H1 (cell line): ENCODE measurements around the gene TMBIM1. TPM values are rescaled to one million over a fixed set of nuclear protein-coding genes. Genes with fewer than 3 reads are reported as not detected.
A peak's percentile ranks its signal among the peaks of the same experiment; 100 is the strongest.

Source experiments
- CTCF ChIP-seq, 3 experiments: IDR thresholded peaks; 1 replicate in 2 of 3; 2 replicates in 1 of 3; pipeline versions ENCODE4 v1.5.1 to v1.6.1; 2011; ENCODE audit warnings: low read length in 3 of 3, mild to moderate bottlenecking in 3 of 3, inconsistent platforms in 2 of 3, low read depth in 1 of 3, moderate library complexity in 1 of 3; ENCODE audit not compliant: insufficient read depth in 1 of 3; ENCODE audit errors: control extremely low read depth in 1 of 3
- MAX ChIP-seq: IDR thresholded peaks from 2 replicates; pipeline ENCODE4 v1.6.1; 2012; ENCODE audit warnings: inconsistent platforms
- SIN3A ChIP-seq, 2 experiments: IDR thresholded peaks in 1 of 2; conservative IDR thresholded peaks in 1 of 2; 2 replicates each; pipeline ENCODE4 v1.6.1; 2011 to 2012; ENCODE audit warnings: low read length in 2 of 2, improper control_type of control experiment in 1 of 2, low read depth in 1 of 2, mild to moderate bottlenecking in 1 of 2
- polyA plus RNA-seq, 7 experiments: library from polyadenylated mRNA; depleted of rRNA in 3 of 7; stranded (reverse) in 5 of 7; unstranded in 2 of 7; fragments of >200 nt in 5 of 7; fragments of 200-250 nt in 2 of 7; gene quantifications; 1 replicate in 5 of 7; 2 replicates in 1 of 7; 4 replicates in 1 of 7; pipeline versions ENCODE4 v1.2.1 to v1.2.3, GENCODE V29; 2011 to 2013; ENCODE audit warnings: missing spikeins in 2 of 7, mixed read lengths in 2 of 7
- total RNA-seq: library from RNA; stranded (reverse); fragmentation: NEBNext Ultra II Directional; extraction: Animal tissue kit (Norgen Biotek cat#: 25700); gene quantifications from 2 replicates; pipeline ENCODE4 v1.2.1, GENCODE V29; 2021

TMBIM1 gene
- total and polyA plus RNA-seq, 2 of the 8 experiments (the other 6 are each of a cell fraction or from before 2014, with no cell fraction given): 22.1 to 36.8 TPM

- 0 out of 4 replicates have a peak, but pooled peaks of 1 of the 2 experiments have one; percentile 37 for TF ChIP-seq SIN3A (conservative IDR thresholded peaks at IDR 0.05 in 1 of 2, IDR thresholded peaks at IDR 0.05 in 1 of 2; ENCODE audit: low read depth in 1 of 2, low read length in 2 of 2)
- no peak for TF ChIP-seq MAX
- peak in 2 of 3 experiments; percentile 89 to 93; a peak in 3 of 4 replicates for TF ChIP-seq CTCF (IDR thresholded peaks at IDR 0.05; ENCODE audit: control extremely low read depth in 1 of 3, insufficient read depth in 1 of 3, low read depth in 1 of 3, low read length in 3 of 3)
These were observed 19.6 kb downstream of the TMBIM1 start (continued) for GRCh38 chr2:218272531-218273212.
